Hepatocyte (in vitro differentiated cells): ENCODE results near the gene LEAP2. TPM values are rescaled to one million over a fixed set of nuclear protein-coding genes. Genes with fewer than 3 reads are reported as not detected.

Source experiments
- DNase-seq: peaks from one replicate; pipeline ENCODE4 v3.0.0-alpha.2; 2016; ENCODE audit warnings: low spot score
- H2AFZ ChIP-seq: fragments of 200-600 bp; sonication (generic); 2 replicates; pipeline ENCODE4 v1.6.0; 2016; ENCODE audit warnings: antibody characterized with exemption, mild to moderate bottlenecking
- H3K27ac ChIP-seq: fragments of 200-600 bp; sonication (generic); 2 replicates; pipeline ENCODE4 v1.5.1; 2016; ENCODE audit warnings: mild to moderate bottlenecking
- H3K27me3 ChIP-seq: fragments of 200-600 bp; sonication (generic); 2 replicates; pipeline ENCODE4 v1.6.1; 2016
- H3K36me3 ChIP-seq: fragments of 200-600 bp; sonication (generic); replicated peaks from 2 replicates; pipeline ENCODE4 v1.5.1; 2016; ENCODE audit warnings: low read depth; ENCODE audit not compliant: insufficient read depth
- H3K4me1 ChIP-seq: fragments of 200-600 bp; sonication (generic); 2 replicates; pipeline ENCODE4 v1.5.1; 2016; ENCODE audit warnings: mild to moderate bottlenecking, moderate library complexity; ENCODE audit not compliant: insufficient read depth
- H3K4me2 ChIP-seq: fragments of 200-600 bp; sonication (generic); 2 replicates; pipeline ENCODE4 v1.6.0; 2016
- H3K4me3 ChIP-seq: fragments of 200-600 bp; sonication (generic); 2 replicates; pipeline ENCODE4 v1.5.1; 2016; ENCODE audit warnings: mild to moderate bottlenecking
- H3K79me2 ChIP-seq: fragments of 200-600 bp; sonication (generic); 2 replicates; pipeline ENCODE4 v1.6.0; 2017; ENCODE audit warnings: mild to moderate bottlenecking
- H3K9me2 ChIP-seq: fragments of 200-600 bp; sonication (generic); replicated peaks from 2 replicates; pipeline ENCODE4 v1.6.0; 2017; ENCODE audit warnings: mild to moderate bottlenecking; ENCODE audit not compliant: insufficient read depth
- H3K9me3 ChIP-seq: fragments of 200-600 bp; sonication (generic); 2 replicates; pipeline ENCODE4 v1.5.1; 2016; ENCODE audit warnings: low read depth, mild to moderate bottlenecking
- H4K20me1 ChIP-seq: fragments of 200-600 bp; sonication (generic); 2 replicates; pipeline ENCODE4 v1.6.0; 2016; ENCODE audit warnings: mild to moderate bottlenecking; ENCODE audit not compliant: insufficient read depth, poor library complexity, severe bottlenecking
- EZH2 ChIP-seq: fragments of 200-600 bp; sonication (generic); IDR thresholded peaks from 2 replicates; pipeline ENCODE4 v1.6.1; 2016; ENCODE audit warnings: antibody characterized with exemption, mild to moderate bottlenecking, borderline replicate concordance
- EZH2phosphoT487 ChIP-seq: fragments of 200-600 bp; sonication (generic); IDR thresholded peaks from one replicate; pipeline ENCODE4 v1.6.1; 2018; ENCODE audit warnings: antibody characterized with exemption, mild to moderate bottlenecking, low read depth, moderate library complexity; ENCODE audit not compliant: unreplicated experiment, severe bottlenecking
- WGBS: methylation state at CpG from one replicate; pipeline ENCODE4 v1.1.6; 2016; ENCODE audit warnings: low lambda C conversion rate; ENCODE audit errors: missing lambda C conversion rate; 5-methylcytosine and 5-hydroxymethylcytosine counted together
- polyA plus RNA-seq: library from polyadenylated mRNA; unstranded; fragments of >200 nt; fragmentation: Nextera tagmentation; extraction: Ambion mirVana; gene quantifications from 2 replicates; pipeline ENCODE4 v1.2.1, GENCODE V29; 2016
- total RNA-seq: library from RNA; depleted of rRNA; stranded (reverse); fragments of >200 nt; gene quantifications from 2 replicates; pipeline ENCODE4 v1.2.3, GENCODE V29; 2014
- TF ChIP-seq, protein P1 (sequence below): fragments of 200-600 bp; sonication (generic); IDR thresholded peaks from 2 replicates; pipeline ENCODE4 v1.5.1; 2016; ENCODE audit warnings: antibody characterized with exemption, mild to moderate bottlenecking; ENCODE audit not compliant: poor library complexity

The LEAP2 gene
- total and polyA plus RNA-seq, 2 experiments from 2014 or later, result 22.6 to 36.3 TPM

DNA sequence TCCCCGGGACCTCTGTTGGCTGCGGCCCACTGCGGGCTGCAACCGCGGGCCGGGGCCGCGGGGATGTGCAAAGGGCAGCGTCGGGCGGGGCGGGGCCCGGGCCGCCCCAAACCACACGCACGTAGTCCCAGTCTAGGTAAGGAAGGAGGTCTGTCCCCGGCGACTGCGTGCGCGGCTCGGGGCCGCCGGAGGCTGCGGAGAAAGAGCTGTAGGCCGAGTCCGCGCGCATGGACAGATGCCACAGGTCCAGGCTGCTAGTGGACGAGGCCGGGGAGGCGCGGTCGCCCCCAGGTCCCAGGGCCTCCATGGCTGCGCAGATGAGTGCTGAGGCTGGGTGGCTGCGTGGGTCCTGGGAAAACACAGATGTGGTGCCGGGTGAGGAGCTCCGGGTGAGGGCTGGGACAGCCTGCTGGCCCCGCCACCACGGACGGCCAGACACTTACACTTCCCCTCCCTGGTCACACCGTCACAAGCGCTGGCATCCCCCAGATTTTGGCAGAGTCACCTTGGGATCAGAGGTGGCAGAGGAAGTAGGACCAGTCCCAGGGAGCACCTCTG is 47.6 kb upstream of the LEAP2 start:
- Histone ChIP-seq H3K4me1 (peaks cover 13% of the 10 kb centered on the region), H4K20me1 (no peaks in the 10 kb centered on the region), H3K9me3 (no peaks in the 10 kb centered on the region), H3K27me3 (no peaks in the 10 kb centered on the region), H3K4me2 (peak overlapping the region; percentile 70), H3K4me3 (no peak overlapping the region), H3K27ac (no peak overlapping the region), H3K79me2 (peaks cover 16% of the 10 kb centered on the region), H2AFZ (no peak overlapping the region), H3K36me3 (no peaks in the 10 kb centered on the region), H3K9me2 (no peaks in the 10 kb centered on the region)
- TF ChIP-seq EZH2, result no peak
- no peak for TF ChIP-seq EZH2phosphoT487
- TF ChIP-seq, protein P1, sequence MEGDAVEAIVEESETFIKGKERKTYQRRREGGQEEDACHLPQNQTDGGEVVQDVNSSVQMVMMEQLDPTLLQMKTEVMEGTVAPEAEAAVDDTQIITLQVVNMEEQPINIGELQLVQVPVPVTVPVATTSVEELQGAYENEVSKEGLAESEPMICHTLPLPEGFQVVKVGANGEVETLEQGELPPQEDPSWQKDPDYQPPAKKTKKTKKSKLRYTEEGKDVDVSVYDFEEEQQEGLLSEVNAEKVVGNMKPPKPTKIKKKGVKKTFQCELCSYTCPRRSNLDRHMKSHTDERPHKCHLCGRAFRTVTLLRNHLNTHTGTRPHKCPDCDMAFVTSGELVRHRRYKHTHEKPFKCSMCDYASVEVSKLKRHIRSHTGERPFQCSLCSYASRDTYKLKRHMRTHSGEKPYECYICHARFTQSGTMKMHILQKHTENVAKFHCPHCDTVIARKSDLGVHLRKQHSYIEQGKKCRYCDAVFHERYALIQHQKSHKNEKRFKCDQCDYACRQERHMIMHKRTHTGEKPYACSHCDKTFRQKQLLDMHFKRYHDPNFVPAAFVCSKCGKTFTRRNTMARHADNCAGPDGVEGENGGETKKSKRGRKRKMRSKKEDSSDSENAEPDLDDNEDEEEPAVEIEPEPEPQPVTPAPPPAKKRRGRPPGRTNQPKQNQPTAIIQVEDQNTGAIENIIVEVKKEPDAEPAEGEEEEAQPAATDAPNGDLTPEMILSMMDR, result no peak
- DNase-seq, result no peak
- WGBS, result 55% methylated on average over 28 of the region's 43 CpGs

DNA sequence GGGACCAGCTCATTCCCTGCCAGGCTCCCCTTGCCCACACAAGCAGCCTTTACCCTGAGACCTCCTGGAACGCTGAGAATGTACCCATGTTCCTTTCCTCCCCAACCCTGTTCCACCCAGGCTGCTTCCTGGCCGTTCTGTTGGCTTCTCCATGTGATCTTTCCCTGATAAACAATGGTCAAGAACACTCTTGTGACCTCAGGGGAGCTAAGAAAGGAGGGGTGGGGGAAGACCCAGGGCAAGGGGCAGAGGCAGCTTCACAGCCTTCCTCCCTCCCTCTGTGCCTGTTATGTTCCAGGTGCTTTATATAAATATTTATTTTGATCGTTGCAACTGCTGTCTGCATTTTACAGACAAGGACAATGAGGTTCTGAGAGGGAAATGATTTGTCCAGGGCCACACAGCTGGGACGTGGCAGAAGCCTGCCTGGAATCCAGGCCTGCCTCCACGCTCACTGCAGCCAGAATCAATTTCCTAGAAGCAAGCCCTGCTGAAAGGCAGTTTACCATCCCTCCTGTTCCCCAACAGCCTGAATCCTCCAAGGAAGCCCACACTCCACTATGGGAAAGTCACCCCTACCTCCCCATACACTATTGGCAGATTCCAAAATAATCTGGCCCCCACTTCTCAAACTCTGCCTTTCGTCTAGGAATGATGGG is 46.9 kb upstream of the LEAP2 start:
- TF ChIP-seq EZH2, result no peak
- TF ChIP-seq, protein P1, result no peak
- WGBS, result 69% methylated on average over 6 of the region's 6 CpGs
- Histone ChIP-seq H4K20me1 (no peaks in the 10 kb centered on the region), H3K4me2 (peak overlapping the region; percentile 70), H2AFZ (no peak overlapping the region), H3K27ac (no peak overlapping the region), H3K79me2 (peaks cover 16% of the 10 kb centered on the region), H3K4me1 (peaks cover 15% of the 10 kb centered on the region), H3K36me3 (no peaks in the 10 kb centered on the region), H3K9me3 (no peaks in the 10 kb centered on the region), H3K9me2 (no peaks in the 10 kb centered on the region), H3K27me3 (no peaks in the 10 kb centered on the region), H3K4me3 (no peak overlapping the region)
- DNase-seq, result no peak

DNA sequence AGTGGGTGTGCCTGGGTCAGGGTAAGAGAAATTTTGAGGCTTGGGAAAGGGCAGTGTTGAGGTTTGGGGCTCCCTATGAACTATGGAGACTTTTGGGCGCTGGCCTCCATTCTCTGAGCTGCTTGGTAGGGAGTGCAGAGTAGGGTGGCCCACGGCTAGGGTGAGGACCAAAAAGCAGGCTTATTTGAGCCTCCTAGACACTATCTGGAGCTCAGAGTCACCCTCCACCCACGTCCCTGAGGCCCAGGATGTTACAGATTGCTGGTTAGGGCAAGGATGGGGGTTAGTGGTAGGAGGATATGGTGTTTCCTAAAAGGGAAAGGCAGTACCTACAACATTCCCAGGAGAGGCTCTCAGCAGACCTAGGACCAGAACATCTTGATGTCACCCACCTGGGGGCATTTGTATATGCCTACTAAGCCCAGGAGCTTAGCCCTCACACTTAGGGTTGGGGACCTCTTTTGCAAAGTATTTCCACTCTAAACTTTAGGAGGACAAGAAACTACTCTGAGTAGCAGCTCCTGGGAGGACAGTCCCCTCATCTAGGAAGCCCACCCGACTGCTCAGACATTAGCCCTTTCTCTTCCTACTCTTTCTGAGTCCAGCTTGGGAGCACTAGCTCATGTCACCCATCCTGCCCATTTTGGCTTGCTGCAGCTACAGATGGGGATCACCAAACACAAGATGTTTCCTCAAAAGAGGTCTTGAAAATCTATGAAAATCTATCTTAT is 45.4 kb upstream of the LEAP2 start:
- TF ChIP-seq EZH2 (no peak), EZH2phosphoT487 (no peak)
- TF ChIP-seq, protein P1, result no peak
- H3K4me1 ChIP-seq, result peaks cover 11% of the 10 kb centered on the region
- H4K20me1 ChIP-seq, result no peaks in the 10 kb centered on the region
- no peak overlapping the region for H2AFZ ChIP-seq
- H3K9me3 ChIP-seq, result no peaks in the 10 kb centered on the region
- H3K79me2 ChIP-seq, result peaks cover 16% of the 10 kb centered on the region
- no peak overlapping the region for H3K4me2 ChIP-seq
- H3K9me2 ChIP-seq, result no peaks in the 10 kb centered on the region
- no peak overlapping the region for H3K27ac ChIP-seq
- 90% methylated on average over 4 of the region's 4 CpGs for WGBS
- H3K36me3 ChIP-seq, result no peaks in the 10 kb centered on the region
- no peaks in the 10 kb centered on the region for H3K27me3 ChIP-seq
- DNase-seq, result no peak
- H3K4me3 ChIP-seq, result no peak overlapping the region
